Amniotic stem cell (primary cell): ENCODE results near the gene DMRT2.

Source experiments
- DNase-seq: peaks from one replicate; lab custom pipeline; 2025; lab: John Stamatoyannopoulos, UW

The DMRT2 gene

DNA sequence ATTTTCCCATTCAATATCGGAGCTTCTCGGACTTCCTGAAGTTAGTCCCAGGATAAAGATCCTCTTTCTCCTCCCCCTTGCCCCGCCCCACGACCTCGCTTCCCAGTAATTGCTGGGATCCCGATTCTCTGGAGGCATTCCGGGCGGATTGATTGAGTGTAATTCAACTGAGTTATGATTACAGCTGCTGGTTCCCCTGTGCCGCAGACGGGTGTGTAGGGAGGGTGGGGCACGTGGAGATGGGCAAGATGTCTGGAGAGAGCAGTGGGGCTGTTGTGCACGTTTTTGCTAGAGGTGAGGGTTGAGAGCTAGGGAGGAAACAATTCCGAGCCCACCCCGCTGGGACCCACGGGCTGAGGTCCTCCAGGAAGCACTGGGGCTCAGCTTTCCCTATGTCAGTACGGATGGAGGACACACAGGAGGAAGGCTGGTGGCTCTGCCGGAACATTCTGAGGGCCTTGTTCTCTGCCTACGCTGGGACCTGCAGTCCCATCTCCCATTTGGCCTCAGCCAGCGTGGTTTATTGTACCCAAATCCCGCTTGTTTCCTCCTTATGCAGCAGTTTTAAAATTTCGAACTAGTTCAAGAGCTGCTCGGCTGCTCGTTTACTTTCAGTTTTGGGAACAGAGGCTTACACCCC, 2.4 kb upstream of the DMRT2 start:
- no peak for DNase-seq

DNA sequence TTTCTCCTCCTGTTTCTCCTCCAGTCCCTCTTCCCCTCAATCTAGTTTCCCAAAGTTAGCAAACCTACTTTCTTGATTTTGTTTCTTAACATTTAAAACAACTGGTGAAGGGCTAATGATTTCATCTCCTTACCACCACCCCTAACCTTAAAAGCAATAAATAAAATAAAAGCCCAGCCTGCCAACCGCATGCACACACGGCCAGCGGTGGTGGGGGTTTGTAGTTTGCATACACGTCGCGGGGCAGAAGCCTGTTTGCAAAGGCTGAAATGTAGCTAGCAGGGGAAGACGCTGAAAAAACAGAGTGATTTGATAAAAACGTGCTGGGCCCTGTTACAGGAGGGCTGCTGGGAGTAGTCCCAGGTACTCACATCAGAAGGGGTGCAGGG, 1.9 kb upstream of the DMRT2 start:
- no peak for DNase-seq

DNA sequence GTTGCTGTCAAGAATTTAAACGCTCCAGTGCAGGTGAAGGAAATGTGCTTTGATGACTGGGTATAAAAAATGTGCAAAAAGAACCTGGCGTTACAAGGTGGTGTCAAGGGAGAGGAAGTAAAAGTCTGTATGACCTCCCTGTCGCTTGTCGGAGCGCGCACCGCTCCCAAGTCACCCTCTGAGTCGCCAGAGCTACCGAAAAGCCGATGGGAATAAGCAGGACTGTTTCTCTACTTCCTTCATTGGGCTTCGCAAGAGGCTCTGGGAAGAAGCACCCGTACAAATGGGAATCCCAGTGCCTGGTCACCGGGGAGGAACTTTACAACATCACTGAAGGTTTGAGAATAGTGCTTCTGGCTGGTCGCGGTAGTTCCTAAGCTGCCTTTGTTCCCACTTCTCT, 1.3 kb upstream of the DMRT2 start:
- no peak for DNase-seq

DNA sequence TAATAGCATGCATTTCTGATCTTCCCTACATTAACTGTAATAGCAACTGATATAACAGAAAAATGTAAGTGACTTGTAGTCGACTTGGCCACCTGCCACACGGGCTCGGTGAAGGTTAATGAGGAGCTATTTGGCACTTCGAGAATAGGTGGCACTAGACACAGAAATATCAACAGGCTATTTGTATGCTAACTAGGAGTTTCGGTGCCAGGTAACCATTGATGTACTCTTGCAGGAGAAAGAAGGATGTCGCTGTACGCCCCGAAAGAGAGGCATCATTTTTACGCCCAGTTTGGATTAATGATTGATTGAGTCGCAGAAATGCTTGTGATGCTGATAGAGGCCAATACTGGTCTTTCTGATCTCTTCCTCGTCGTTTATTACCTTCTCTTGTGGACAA, 516 bp upstream of the DMRT2 start:
- no peak for DNase-seq

DNA sequence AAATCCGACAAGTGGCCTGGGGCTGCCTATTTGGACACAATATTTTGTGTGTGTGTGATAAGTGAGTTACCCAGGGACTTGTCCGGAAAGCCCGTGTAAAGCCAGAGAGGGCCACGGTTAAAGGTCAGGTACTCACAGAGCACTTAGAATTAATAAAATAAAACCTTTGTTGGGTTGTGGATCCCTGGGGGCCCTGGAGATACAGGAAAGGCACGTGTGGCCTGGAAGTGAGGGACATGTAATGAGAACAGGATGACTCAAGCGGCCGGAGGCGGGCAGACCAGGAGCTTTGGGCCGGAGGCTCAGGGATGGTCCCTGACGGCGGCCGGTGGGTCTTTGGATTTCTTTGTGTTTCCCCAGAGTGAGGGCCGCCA, 1.0 kb downstream of the DMRT2 start:
- no peak for DNase-seq

DNA sequence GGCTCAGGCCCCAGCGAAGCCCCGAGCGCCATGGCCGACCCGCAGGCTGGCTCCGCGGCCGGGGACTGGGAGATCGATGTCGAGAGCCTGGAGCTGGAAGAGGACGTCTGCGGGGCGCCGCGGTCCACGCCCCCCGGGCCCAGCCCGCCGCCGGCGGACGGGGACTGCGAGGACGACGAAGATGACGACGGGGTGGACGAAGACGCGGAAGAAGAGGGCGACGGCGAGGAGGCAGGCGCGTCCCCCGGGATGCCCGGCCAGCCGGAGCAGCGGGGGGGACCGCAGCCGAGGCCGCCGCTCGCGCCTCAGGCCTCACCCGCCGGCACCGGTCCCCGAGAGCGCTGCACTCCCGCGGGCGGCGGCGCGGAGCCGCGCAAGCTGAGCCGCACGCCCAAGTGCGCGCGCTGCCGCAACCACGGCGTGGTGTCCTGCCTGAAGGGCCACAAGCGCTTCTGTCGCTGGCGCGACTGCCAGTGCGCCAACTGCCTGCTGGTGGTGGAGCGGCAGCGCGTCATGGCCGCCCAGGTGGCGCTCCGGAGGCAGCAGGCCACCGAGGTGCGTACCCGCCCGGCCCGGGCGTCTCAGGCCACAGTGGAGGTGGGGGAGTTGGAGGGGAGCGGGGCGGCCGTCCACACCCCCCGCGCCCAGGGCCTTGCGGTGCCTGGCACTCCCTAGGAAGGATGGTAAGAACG, 1.6 kb downstream of the DMRT2 start:
- DNase-seq: no peak

DNA sequence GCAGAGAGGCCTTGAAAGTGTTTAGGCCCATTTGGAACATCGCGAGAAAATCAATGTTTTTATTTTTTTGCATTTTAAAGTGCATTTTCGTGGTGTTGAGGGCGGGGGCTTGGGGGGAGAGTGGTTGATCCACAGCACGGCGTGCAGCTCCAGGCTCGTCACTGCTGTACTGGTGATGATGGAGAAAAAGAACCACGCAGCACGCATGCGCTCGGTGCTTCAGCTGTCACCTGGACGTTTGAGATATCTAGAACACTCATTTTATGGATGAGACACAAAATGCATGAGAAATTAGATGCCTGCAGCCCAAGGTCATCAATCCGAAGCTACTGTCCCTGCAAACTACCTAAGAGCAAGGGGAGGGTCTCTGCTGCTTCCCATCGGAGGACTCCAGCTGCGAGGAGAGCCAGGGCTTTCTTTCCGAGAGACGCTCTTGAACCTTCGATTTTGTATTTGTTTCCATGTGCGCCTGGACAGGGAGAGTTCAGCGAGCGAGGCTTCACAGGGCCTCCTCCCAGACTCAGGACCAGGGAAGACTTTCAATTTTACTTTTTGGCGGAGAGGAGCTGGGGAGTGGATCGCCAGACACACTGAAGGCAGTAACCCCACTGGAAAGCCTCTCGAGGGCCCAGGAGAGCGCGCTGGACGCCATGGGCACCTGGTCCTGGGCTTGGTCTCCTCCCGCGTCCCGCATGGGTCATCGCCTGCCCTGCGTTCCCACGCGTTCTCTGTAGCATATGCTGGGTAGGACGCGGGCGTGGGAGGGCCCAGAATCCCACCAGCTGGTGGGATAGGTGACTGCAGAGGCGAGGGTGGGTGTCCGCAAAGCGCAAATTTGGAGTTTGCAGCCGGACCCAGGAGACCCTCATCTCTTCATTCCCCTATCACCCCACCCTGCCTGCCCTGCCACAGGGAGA, 2.5 kb downstream of the DMRT2 start:
- no peak for DNase-seq

DNA sequence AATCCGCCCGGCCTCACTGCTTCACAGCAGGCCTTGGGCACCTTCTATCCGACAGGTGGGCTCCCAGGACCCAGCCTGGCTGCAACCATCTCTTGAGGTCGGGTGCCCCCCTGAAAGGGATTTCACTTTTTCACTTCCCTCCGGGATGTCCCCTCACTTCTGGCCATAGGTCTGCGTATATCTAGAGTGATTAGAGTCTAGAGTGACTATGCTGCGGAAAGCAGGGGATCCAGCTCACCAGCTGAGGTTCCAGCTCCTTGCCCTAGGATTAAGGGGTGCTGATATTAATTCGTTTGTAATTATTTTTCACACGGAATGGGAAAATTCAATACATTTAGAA, 3.1 kb downstream of the DMRT2 start:
- no peak for DNase-seq

DNA sequence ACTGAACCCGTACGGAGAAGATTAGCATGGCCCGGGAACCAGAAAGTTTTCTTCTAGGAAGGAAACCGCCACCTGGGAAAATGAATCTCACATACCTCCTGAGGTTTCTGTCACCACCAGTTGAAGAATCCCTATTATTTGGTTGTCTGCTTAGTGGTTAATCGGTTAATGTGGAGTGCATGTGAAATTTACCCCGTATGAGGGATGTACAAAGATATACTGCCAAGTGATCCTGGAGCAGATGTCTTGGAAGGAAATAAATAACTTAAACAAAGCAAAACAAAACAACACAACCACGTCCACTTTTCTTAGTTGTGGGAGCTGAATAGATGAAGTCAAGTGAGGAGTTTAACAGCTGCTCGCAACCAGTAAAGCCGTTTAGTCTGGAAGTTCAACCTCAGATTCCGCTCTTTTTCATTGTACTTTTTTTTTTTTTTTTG, 3.8 kb downstream of the DMRT2 start:
- DNase-seq: no peak

DNA sequence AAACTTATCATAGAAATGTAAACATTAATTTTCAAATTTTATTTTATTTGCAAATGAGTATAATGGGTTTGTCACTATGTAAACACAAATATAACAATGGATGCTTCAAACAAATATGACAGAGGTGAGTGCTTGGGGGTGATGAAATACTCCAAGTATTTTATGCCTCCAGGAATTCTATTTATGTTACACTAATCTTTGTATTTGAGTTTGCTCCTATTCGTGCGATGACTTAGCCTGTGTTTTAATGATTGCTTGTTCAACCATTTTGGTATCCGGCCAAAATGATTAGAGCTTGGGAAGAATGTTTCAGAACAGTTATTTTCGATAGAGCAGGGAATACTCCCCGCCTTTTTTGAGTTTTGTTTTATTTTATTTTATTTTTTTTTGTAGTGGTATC, 5.0 kb downstream of the DMRT2 start:
- DNase-seq: no peak

DNA sequence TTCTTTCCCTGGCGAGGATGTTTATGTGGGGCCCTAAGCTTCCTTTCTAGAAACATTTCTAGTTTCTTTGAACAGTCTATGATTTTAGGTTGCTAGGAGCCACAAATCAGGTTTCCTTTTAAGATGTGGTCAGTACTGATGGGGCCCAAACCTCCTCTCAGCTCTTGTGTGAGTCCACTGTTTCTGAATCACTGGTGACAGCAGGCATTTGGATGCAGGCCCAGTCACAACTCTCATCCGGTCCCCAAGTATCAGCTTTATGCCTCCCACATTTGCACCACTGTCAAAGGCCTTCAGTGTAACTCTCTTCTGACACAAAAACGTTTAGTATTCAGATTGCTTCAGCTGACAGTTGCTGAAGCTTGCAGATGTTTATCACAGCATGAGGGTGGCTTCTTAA, 7.8 kb downstream of the DMRT2 start:
- no peak for DNase-seq

DNA sequence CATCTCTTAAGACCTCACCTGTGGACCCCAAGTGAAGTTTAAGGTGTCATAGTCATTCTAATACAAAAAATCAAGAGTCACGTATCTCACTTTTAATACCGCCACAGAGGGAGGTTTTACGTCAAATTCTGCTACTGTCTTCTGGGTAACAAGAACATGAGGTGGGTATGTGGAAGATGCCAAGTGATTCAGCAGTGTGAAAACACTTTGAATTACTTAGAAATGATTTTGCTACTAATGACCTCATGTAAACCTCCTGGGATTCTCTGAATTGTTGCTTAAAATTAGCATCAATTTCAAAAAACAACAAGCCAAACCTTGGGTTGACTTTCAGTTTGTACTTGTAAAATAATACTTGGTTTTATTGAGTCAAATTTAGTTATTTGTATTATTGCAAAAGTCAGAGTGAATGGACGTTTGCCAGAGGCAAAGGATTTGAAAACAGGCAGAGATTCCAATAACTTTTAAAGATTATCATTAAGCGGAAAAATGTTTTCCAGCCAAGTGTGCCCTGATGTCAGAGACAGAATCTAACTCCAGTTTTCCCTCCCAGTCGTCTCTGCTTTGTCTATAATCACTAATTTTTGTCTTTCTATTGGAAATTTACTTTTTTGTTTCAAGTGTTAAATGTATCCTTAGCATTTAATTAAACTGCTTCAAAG, 8.8 kb downstream of the DMRT2 start:
- no peak for DNase-seq

DNA sequence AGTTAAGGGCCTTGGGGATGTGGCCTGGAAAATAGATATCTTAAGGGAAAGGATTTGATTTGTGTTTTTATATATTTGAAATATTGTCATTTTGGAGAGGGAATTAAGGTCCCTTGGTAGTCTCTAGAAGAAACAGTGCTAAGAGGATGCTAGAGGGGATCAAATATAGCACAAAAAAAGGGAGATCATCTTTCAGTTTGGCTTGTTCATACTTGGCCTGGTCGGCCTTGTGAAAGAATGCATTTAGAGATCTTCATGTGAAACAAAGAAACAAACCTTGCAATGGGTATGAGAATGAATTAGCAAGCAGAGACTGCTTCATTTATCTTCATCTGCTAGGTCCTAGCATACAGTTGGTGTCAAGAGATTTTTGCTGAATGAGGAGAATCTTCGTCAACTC, 15.0 kb downstream of the DMRT2 start:
- DNase-seq: no peak

DNA sequence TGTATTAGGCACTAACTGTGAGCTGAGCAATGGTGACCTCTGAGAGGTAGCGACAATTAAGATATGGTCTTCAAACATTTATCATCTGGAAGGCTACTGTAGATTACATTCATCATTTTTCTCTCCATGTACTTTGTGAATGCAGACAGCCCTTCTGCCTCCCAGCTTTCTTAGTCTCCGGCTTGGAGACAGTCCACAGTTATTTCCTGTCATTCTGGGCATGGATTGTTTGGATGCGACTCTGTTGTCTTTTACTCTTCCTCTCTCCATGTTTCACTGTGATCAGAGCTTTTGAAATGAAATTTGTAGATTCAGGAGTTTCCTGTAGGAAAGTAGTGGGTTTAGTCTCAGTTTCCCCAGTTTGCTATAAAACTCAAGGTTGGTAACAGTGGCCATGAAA, 20.5 kb downstream of the DMRT2 start:
- DNase-seq: no peak

DNA sequence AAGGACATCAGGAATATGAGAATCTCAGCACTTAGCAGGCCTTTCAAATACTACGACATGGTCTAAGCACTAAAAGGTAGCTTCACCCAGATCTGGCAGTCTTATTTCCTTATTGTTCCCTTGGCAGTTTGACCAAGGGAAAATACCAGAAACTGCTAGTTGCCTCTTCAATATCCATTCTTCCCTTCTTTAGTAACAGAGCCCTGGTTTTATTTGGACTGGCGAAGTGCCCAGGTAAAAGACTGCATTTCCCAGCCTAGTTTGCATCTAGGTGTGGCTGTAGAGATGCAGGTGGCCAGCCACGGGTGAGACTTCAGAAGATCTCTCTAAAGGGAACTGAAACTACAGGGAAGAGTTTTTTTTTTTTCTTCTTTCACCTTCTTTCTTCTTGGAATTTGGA, 21.6 kb downstream of the DMRT2 start:
- no peak for DNase-seq

DNA sequence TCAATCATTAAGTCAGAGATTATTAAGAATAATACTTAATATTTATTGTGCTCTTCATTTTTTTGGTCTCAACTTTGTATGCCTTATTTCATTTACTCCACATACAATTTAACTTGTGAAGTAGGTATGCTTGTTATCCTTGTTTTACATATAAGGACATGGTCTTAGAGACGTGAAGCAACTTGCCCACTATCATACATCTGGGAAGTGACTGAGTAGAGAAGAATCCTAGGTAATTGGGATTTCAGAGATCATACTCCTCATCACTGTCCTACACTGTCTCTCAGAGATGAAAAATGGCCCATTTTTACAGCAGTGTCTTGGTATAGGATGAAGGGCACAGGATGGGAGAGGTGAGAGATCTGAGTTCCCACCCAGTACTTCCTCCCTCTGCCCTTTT, 23.3 kb downstream of the DMRT2 start:
- no peak for DNase-seq

DNA sequence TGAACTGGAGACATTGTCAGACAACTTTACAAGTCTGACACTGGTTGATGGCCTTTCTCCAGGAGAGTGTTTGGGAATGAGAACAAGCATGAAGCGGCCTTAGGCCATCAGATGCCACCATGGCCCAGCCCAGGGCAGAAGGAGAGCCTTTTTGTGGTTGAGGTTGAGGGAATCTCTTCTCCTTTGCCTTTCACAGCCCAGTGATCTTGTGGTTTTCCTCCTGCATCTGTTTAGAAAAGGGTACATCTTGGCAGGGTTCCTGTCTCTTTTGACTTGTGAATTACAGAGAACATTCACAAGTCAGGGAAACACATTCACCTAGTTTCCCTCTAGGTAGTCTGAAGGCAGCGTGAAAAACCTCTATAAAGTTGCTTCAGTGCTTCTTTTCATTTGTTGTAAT, 27.5 kb downstream of the DMRT2 start:
- no peak for DNase-seq

DNA sequence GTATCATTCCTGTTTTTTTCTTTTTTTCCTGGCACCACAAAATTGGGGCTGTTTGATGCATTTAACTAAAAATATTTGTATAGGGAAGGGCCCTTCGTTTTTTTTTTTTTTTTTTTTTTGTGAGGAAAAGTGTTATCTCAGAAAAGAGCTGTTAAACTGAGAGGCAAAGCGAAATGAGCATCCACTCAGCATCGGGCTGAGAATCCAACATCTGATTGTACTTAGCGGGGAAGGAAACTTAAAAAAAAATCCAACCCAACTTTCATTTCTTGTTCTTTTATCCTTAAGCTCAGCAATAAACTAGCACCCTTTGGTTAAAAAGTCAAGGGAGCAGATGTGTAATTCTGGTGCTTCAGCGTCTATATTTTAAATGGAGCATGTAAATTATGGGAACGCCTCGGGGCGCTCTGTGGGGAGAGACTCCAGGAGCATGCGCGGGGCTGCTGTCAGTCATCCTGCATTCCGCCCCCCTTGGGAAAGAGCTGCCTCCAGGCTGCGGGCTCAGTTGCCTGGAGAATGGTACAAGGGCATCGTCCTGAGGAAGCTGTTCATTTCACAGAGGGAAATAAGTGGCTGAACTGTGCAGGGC, 33.3 kb downstream of the DMRT2 start:
- DNase-seq: no peak

DNA sequence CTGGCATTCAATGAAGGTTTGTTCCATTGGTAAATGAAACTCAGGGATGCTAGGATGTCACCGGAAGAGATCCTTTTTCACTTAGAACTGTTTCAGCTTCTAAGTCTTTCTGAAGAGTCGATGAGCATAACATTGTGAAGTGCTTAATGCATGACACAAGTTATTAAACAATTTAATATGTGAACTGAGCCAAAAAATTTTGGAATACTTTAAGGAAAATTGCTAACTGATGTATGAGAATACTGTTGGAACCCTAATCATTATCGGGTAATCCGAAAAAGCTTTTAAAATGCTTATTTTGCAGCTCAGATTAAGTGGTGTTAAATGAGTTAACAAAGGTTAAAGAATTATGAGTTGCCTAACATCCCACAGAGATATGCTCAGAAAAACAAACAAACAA, 34.9 kb downstream of the DMRT2 start:
- no peak for DNase-seq

DNA sequence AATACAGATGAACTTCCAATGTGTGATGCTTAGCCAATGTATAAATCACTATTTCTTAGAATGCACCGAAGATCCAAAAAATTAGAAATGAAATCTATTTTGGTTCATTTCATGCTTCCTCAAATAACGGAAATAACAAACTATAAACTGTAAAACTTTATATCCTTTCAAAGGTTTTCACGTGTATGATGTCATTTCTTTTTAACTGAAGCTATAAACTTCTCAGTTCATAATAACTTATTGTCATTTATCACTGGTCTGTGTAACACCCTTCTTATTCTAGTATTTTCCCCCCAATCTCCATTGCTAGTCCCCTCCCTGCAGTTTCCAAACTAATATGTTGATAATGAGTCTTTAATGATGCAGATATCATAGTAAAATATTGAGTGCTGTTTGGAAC, 36.4 kb downstream of the DMRT2 start:
- DNase-seq: no peak

DNA sequence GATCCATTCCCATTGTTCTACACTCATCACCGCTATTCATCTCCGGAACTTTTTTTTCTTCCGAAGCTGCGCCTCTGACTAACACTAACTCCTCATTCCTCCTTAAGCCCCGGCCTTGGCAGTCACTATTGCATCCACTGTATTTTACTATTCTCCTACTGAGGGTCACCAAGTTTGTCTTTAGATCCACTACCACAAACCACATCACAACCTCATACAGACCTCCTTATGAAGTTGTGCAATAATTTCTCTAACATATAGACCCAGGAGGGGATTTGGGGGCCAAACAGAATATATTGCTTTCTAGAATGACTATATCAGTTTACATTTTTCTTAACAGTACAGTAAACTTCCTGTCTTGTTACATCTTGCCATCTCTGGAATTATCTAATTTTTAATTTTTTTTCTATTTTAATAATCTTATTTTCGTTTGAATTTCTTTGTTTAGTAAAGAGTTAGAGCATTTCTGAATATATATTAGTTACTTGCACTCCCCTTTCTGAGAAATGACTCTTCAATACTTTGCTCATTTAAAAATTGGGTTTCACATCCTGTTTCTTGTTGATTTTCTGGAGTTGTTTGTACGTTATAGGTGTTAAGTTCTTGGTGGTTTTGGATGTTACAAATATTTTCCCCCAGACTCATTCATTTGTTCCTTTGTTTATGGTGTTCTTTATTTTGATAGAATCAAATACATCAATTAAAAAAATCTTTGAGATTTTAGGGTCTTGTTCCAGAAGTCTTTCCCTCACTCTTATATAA, 37.1 kb downstream of the DMRT2 start:
- no peak for DNase-seq

DNA sequence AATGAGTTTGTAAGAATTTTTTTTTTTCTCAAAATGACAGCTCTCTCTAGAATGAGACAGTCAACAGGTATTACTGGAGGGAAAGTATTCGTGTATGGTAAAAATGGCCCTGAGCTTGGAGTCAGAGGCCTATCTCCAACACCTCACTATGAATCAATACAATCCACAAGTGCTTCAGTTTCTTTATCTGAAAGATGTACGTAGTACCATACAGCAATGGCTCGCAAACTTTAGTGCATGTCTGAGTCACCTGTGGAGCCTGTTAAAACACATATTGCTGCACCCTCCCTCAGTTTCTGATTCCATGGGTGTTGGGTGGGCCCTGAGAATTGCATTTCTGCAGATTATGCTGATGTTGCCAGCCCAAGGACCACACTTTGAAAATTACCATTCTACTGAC, 44.6 kb downstream of the DMRT2 start:
- no peak for DNase-seq
